ENCODE data around the gene GALM. TPM values are rescaled to one million over a fixed set of nuclear protein-coding genes. Genes with fewer than 3 reads are reported as not detected.

Gene GALM
- total and polyA plus RNA-seq, 2 of the 8 experiments (the other 6 are each of a cell fraction or from before 2014, with no cell fraction given) = 9.9 to 13.1 TPM

DNA sequence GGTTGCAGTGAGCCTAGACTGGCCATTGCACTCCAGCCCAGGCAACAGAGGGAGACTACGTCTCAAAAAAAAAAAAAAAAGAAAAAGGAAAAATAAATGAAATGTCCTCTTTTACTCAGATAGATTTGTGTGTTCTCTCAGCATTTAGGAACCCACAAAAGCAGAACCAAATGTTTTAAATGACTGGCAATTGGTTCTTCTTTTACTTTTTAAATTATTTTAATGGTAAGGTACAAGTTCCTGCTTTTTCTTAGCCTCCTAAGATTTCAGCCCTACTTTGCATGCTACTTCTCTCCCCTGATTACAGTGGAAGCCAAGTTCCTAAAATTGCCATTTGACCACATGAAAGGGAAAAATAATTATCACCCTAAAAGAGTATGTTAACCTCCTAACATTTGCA lies 61.7 kb downstream of the GALM start (continued):
- TF ChIP-seq TBP (IDR thresholded peaks at IDR 0.05; ENCODE audit: low read depth, low read length) (no peak), BCL11A (IDR thresholded peaks at IDR 0.05; ENCODE audit: low read depth in 2 of 2, low read length in 2 of 2) (no peak)
